Liver (tissue), 3 donors: ENCODE results near the gene ATP2C2.

ENCODE experiments used
- ATF3 ChIP-seq: IDR thresholded peaks from 2 replicates; pipeline ENCODE4 v1.6.1; 2016; ENCODE audit warnings: antibody characterized with exemption
- EGR1 ChIP-seq, 2 donors: IDR thresholded peaks; 2 replicates each; pipeline ENCODE4 v1.6.1; 2016 to 2018; ENCODE audit warnings: antibody characterized with exemption in 2 of 2, low read depth in 2 of 2
- GABPA ChIP-seq, 2 donors: IDR thresholded peaks in 1 of 2; conservative IDR thresholded peaks in 1 of 2; 2 replicates each; pipeline ENCODE4 v1.6.1; 2016; ENCODE audit warnings: antibody characterized with exemption in 2 of 2, mild to moderate bottlenecking in 1 of 2, moderate library complexity in 1 of 2
- HNF4A ChIP-seq, 2 donors: conservative IDR thresholded peaks; 2 replicates each; pipeline ENCODE4 v1.6.1; 2016; ENCODE audit warnings: antibody characterized with exemption in 2 of 2, mild to moderate bottlenecking in 2 of 2
- MAX ChIP-seq: IDR thresholded peaks from 2 replicates; pipeline ENCODE4 v1.6.1; 2016; ENCODE audit warnings: antibody characterized with exemption
- NR2F2 ChIP-seq: IDR thresholded peaks from 2 replicates; pipeline ENCODE4 v1.6.1; 2016; ENCODE audit warnings: antibody characterized with exemption
- RAD21 ChIP-seq, 2 donors: IDR thresholded peaks; 2 replicates each; pipeline ENCODE4 v1.6.1; 2016; ENCODE audit warnings: antibody characterized with exemption in 2 of 2, mild to moderate bottlenecking in 2 of 2
- RXRA ChIP-seq, 2 donors: IDR thresholded peaks; 2 replicates each; pipeline ENCODE4 v1.6.1; 2017 to 2018; ENCODE audit warnings: antibody characterized with exemption in 2 of 2, mild to moderate bottlenecking in 1 of 2
- TAF1 ChIP-seq: conservative IDR thresholded peaks from 2 replicates; pipeline ENCODE4 v1.6.1; 2016; ENCODE audit warnings: antibody characterized with exemption, mild to moderate bottlenecking
- YY1 ChIP-seq: IDR thresholded peaks from 2 replicates; pipeline ENCODE4 v1.6.1; 2016; ENCODE audit warnings: antibody characterized with exemption, mild to moderate bottlenecking
- ZBTB33 ChIP-seq: IDR thresholded peaks from 2 replicates; pipeline ENCODE4 v1.6.1; 2016; ENCODE audit warnings: antibody characterized with exemption
- TF ChIP-seq, protein P1 (sequence below): fragments of 150-350 bp; IDR thresholded peaks from 2 replicates; pipeline ENCODE4 v1.5.1; 2017; ENCODE audit warnings: improper control_type of control experiment, low read depth, low read length; ENCODE audit not compliant: missing input control
- TF ChIP-seq, protein P2 (sequence below): IDR thresholded peaks from 2 replicates; pipeline ENCODE4 v1.6.1; 2016; ENCODE audit warnings: antibody characterized with exemption, mild to moderate bottlenecking
- donor health status: healthy.
- donor health status: healthy.

- TF ChIP-seq, protein P1, sequence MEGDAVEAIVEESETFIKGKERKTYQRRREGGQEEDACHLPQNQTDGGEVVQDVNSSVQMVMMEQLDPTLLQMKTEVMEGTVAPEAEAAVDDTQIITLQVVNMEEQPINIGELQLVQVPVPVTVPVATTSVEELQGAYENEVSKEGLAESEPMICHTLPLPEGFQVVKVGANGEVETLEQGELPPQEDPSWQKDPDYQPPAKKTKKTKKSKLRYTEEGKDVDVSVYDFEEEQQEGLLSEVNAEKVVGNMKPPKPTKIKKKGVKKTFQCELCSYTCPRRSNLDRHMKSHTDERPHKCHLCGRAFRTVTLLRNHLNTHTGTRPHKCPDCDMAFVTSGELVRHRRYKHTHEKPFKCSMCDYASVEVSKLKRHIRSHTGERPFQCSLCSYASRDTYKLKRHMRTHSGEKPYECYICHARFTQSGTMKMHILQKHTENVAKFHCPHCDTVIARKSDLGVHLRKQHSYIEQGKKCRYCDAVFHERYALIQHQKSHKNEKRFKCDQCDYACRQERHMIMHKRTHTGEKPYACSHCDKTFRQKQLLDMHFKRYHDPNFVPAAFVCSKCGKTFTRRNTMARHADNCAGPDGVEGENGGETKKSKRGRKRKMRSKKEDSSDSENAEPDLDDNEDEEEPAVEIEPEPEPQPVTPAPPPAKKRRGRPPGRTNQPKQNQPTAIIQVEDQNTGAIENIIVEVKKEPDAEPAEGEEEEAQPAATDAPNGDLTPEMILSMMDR: no peak
- TF ChIP-seq ZBTB33: no peak
- TF ChIP-seq ATF3: no peak
- no peak for TF ChIP-seq EGR1 (IDR thresholded peaks at IDR 0.05; ENCODE audit: low read depth in 2 of 2)
- TF ChIP-seq GABPA (IDR thresholded peaks at IDR 0.05 in 1 of 2, conservative IDR thresholded peaks at IDR 0.05 in 1 of 2): no peak
- no peak for TF ChIP-seq HNF4A (conservative IDR thresholded peaks at IDR 0.05)
- no peak for TF ChIP-seq RXRA (IDR thresholded peaks at IDR 0.05)
- TF ChIP-seq RAD21 (IDR thresholded peaks at IDR 0.05): no peak
- no peak for TF ChIP-seq TAF1
- TF ChIP-seq, protein P2, sequence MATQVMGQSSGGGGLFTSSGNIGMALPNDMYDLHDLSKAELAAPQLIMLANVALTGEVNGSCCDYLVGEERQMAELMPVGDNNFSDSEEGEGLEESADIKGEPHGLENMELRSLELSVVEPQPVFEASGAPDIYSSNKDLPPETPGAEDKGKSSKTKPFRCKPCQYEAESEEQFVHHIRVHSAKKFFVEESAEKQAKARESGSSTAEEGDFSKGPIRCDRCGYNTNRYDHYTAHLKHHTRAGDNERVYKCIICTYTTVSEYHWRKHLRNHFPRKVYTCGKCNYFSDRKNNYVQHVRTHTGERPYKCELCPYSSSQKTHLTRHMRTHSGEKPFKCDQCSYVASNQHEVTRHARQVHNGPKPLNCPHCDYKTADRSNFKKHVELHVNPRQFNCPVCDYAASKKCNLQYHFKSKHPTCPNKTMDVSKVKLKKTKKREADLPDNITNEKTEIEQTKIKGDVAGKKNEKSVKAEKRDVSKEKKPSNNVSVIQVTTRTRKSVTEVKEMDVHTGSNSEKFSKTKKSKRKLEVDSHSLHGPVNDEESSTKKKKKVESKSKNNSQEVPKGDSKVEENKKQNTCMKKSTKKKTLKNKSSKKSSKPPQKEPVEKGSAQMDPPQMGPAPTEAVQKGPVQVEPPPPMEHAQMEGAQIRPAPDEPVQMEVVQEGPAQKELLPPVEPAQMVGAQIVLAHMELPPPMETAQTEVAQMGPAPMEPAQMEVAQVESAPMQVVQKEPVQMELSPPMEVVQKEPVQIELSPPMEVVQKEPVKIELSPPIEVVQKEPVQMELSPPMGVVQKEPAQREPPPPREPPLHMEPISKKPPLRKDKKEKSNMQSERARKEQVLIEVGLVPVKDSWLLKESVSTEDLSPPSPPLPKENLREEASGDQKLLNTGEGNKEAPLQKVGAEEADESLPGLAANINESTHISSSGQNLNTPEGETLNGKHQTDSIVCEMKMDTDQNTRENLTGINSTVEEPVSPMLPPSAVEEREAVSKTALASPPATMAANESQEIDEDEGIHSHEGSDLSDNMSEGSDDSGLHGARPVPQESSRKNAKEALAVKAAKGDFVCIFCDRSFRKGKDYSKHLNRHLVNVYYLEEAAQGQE: no peak
- TF ChIP-seq NR2F2: no peak
- no peak for TF ChIP-seq YY1
- TF ChIP-seq MAX: no peak
These were observed 13.2 kb upstream of the ATP2C2 start for GRCh38 chr16:84355149-84355548.
